ENCODE measurements around the gene MACROH2A2. TPM values are rescaled to one million over a fixed set of nuclear protein-coding genes. Genes with fewer than 3 reads are reported as not detected.

Gene MACROH2A2
- total RNA-seq, 2 donors from 2014 or later: 17.3 to 19.6 TPM

DNA sequence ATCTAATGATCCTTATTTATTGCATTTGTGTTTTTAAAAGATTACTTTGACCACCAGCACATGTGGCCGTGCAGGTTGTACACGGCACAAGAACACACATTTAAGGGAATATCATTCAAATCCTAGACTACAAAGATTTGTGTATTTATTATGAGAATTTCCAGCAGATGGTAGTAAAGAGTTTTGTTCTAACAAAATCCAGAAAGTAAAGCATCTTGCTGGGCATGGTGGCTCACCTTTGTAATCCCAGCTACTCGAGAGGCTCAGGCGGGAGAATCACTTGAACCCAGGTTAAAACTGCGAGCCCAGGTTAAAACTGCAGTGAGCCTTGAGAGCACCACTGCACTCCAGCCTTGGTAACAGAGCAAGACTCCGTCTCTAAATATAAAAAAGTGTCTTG is 31.5 kb downstream of the MACROH2A2 start:
- H3K27me3 ChIP-seq: no peaks in the 10 kb centered on the region
- H3K27ac ChIP-seq: no peak overlapping the region
- TF ChIP-seq, protein P1, sequence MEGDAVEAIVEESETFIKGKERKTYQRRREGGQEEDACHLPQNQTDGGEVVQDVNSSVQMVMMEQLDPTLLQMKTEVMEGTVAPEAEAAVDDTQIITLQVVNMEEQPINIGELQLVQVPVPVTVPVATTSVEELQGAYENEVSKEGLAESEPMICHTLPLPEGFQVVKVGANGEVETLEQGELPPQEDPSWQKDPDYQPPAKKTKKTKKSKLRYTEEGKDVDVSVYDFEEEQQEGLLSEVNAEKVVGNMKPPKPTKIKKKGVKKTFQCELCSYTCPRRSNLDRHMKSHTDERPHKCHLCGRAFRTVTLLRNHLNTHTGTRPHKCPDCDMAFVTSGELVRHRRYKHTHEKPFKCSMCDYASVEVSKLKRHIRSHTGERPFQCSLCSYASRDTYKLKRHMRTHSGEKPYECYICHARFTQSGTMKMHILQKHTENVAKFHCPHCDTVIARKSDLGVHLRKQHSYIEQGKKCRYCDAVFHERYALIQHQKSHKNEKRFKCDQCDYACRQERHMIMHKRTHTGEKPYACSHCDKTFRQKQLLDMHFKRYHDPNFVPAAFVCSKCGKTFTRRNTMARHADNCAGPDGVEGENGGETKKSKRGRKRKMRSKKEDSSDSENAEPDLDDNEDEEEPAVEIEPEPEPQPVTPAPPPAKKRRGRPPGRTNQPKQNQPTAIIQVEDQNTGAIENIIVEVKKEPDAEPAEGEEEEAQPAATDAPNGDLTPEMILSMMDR (IDR thresholded peaks at IDR 0.05): no peak

DNA sequence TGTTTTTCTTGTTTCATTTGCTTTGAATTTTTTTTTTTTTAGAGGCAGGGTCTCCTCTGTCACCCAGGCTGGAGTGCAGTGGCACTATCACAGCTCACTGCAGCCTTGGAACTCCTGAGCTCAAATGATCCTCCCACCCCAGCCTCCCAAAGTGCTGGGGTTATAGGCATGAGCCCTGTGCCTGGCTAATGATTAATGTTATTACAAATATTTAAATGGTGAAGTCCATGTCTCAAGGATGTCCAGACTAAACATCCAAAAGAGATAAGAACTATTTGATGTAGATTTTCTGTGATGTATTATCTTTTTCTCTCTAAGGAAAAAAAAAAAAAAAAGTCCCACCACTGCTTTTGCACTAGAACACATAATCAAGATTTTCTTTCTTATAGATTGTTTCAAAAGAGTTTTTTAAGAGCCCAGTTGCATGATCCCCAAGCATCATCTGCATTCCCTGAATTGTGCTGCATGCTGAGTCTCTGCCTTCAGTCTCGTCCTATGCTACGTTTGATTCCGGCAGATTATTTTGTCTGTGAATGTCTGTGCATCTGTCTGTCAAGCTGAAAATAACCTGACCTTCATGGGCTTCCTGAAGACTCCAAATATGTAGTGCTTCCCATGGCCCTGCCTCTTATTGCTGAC is 33.4 kb downstream of the MACROH2A2 start:
- Histone ChIP-seq H3K4me1 (no peaks in the 10 kb centered on the region), H3K27me3 (no peaks in the 10 kb centered on the region), H3K36me3 (no peaks in the 10 kb centered on the region), H3K4me3 (no peak overlapping the region), H3K27ac (no peak overlapping the region), H3K9me3 (no peaks in the 10 kb centered on the region)
- TF ChIP-seq, protein P1 (IDR thresholded peaks at IDR 0.05): no peak
- DNase-seq (ENCODE audit: low spot score): no peak

More for the DNA sequence above, 31.5 kb downstream of the MACROH2A2 start:
- H3K36me3 ChIP-seq: no peaks in the 10 kb centered on the region
- H3K4me1 ChIP-seq: no peaks in the 10 kb centered on the region
- no peak for DNase-seq (ENCODE audit: low spot score)
- no peak overlapping the region for H3K4me3 ChIP-seq
- H3K9me3 ChIP-seq: no peaks in the 10 kb centered on the region

DNA sequence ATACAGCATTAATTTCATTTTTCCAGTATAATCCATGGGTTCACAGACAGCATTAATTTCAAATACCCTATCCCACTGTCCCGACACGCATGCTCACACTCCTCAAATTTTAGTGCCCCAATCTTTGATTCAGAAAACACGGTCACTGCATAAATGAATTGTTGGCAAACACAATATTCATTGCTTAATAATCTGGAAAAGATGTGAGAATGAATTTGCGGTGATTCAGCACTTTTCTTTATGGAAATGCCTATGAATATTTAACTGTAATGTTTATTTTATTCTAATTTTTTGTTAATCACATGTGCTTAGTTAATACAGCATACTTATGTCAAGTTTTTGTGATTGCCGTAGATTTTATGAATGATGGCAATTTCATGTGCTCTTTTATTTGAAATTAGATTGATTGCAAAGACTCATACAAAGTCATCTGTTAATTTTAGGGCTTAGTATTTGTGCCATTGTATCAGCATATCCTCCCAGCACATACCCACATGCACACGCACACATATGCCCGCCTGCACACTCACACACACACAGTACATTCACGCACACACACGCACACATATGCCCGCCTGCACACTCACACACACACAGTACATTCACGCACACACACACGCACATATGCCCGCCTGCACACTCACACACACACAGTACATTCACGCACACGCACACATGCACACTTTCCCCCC is 35.1 kb downstream of the MACROH2A2 start:
- Histone ChIP-seq H3K27ac (no peak overlapping the region), H3K4me3 (no peak overlapping the region), H3K4me1 (no peaks in the 10 kb centered on the region), H3K36me3 (peaks cover 12% of the 10 kb centered on the region), H3K9me3 (no peaks in the 10 kb centered on the region), H3K27me3 (no peaks in the 10 kb centered on the region)
- DNase-seq (ENCODE audit: low spot score): no peak
- TF ChIP-seq, protein P1 (IDR thresholded peaks at IDR 0.05): no peak

DNA sequence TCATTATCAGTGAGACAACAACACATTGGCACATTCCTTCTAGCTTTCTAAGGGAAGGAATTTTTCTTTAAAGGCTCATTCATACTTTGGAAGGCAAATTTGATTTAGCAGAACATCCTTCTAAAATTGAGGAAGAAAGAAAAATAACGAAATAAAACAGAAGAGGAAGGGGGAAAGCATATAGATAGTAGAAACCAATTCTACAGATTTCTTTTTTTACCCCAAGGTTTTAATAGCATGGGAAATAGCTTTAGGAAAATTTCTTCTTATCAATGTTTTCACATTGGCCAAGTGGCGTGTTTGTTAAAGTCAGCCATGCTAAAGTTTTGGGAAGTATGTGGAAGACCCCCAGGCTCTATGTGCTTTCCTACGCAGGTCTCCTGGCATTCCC is 35.7 kb downstream of the MACROH2A2 start:
- TF ChIP-seq, protein P1 (IDR thresholded peaks at IDR 0.05): no peak
- Histone ChIP-seq H3K27me3 (no peaks in the 10 kb centered on the region), H3K4me3 (no peak overlapping the region), H3K4me1 (no peaks in the 10 kb centered on the region), H3K9me3 (no peaks in the 10 kb centered on the region), H3K36me3 (peaks cover 12% of the 10 kb centered on the region), H3K27ac (no peak overlapping the region)
- no peak for DNase-seq (ENCODE audit: low spot score)

GRCh38 chr10:70090013-70090412 is 37.4 kb downstream of the MACROH2A2 start:
- Histone ChIP-seq H3K36me3 (peaks cover 12% of the 10 kb centered on the region), H3K4me3 (no peak overlapping the region), H3K27ac (no peak overlapping the region), H3K9me3 (no peaks in the 10 kb centered on the region), H3K4me1 (no peaks in the 10 kb centered on the region), H3K27me3 (no peaks in the 10 kb centered on the region)
- TF ChIP-seq, protein P1 (IDR thresholded peaks at IDR 0.05): no peak
- no peak for DNase-seq (ENCODE audit: low spot score)
